ENCODE measurements around the gene CDH10. TPM values are rescaled to one million over a fixed set of nuclear protein-coding genes. Genes with fewer than 3 reads are reported as not detected.

CDH10 gene
- total and polyA plus RNA-seq, 2 donors from 2014 or later = 0.13 to 0.17 TPM

DNA sequence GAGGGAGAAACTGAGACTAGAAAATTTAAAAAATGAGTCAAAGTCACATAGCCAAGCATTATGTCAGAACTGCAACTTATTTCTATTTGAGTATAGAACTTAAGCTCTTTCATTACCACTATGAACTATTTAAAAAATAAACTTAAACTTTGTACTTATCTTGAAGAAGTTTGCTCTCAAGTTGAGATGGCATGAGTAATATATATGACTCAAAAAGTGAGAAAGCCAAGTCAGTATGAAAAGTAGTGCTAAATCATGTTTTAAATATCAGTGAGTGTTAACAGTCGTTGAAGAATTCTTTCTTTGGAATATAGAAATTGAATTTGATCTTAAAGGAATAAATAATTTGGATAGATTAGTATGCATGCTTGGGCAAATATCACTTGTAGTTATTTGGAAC, 36.3 kb upstream of the CDH10 start:
- DNase-seq (no peak), FAIRE-seq (no peak)
- no peak overlapping the region for H3K4me3 ChIP-seq (ENCODE audit: low read length in 3 of 3)
- H3K36me3 ChIP-seq (ENCODE audit: control insufficient read depth in 2 of 3, insufficient read depth in 3 of 3, low read length in 3 of 3) = no peaks in the 10 kb centered on the region
- no peak overlapping the region for H3K27ac ChIP-seq (ENCODE audit: low read depth in 2 of 2, low read length in 2 of 2)
- TF ChIP-seq, protein P1, sequence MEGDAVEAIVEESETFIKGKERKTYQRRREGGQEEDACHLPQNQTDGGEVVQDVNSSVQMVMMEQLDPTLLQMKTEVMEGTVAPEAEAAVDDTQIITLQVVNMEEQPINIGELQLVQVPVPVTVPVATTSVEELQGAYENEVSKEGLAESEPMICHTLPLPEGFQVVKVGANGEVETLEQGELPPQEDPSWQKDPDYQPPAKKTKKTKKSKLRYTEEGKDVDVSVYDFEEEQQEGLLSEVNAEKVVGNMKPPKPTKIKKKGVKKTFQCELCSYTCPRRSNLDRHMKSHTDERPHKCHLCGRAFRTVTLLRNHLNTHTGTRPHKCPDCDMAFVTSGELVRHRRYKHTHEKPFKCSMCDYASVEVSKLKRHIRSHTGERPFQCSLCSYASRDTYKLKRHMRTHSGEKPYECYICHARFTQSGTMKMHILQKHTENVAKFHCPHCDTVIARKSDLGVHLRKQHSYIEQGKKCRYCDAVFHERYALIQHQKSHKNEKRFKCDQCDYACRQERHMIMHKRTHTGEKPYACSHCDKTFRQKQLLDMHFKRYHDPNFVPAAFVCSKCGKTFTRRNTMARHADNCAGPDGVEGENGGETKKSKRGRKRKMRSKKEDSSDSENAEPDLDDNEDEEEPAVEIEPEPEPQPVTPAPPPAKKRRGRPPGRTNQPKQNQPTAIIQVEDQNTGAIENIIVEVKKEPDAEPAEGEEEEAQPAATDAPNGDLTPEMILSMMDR (IDR thresholded peaks at IDR 0.05; ENCODE audit: borderline replicate concordance, extremely low read depth, insufficient read depth) = no peak
- H3K27me3 ChIP-seq (ENCODE audit: control insufficient read depth, insufficient read depth, low read length) = no peaks in the 10 kb centered on the region
- no peaks in the 10 kb centered on the region for H3K9me3 ChIP-seq (ENCODE audit: control insufficient read depth in 2 of 3, insufficient read depth in 1 of 3, low read length in 3 of 3)
- H3K9ac ChIP-seq (ENCODE audit: low read length in 3 of 3) = no peak overlapping the region
- intact Hi-C loops (cut with DNase I) = no loop called here
- H3K4me1 ChIP-seq (ENCODE audit: control insufficient read depth in 2 of 3, insufficient read depth in 2 of 3, low read depth in 1 of 3, low read length in 3 of 3) = no peaks in the 10 kb centered on the region

DNA sequence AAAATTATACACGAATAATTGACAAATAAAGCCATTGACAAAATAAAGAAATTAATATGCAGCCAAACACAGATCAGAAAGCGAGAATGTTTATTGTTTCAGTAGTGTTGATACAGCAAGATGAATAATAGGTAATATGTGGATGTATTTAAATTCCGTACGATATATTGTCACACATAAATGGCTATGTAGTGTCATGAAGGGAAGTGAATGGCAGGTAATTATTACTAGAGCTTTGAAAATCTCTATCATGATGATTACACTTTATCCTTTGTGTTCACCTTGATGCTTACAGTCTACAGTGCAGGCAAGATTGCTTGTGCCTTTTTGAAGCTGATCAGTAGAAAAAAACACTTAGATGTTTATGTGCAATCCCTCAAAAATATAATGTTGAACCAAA, 23.3 kb upstream of the CDH10 start:
- FAIRE-seq (no peak), DNase-seq (no peak)
- Histone ChIP-seq H3K4me3 (ENCODE audit: low read length in 3 of 3) (no peak overlapping the region), H3K9me3 (ENCODE audit: control insufficient read depth in 2 of 3, insufficient read depth in 1 of 3, low read length in 3 of 3) (no peaks in the 10 kb centered on the region), H3K36me3 (ENCODE audit: control insufficient read depth in 2 of 3, insufficient read depth in 3 of 3, low read length in 3 of 3) (no peaks in the 10 kb centered on the region), H3K27ac (ENCODE audit: low read depth in 2 of 2, low read length in 2 of 2) (no peak overlapping the region), H3K4me1 (ENCODE audit: control insufficient read depth in 2 of 3, insufficient read depth in 2 of 3, low read depth in 1 of 3, low read length in 3 of 3) (no peaks in the 10 kb centered on the region), H3K9ac (ENCODE audit: low read length in 3 of 3) (no peak overlapping the region), H3K27me3 (ENCODE audit: control insufficient read depth, insufficient read depth, low read length) (no peaks in the 10 kb centered on the region)
- intact Hi-C loops (cut with DNase I) = no loop called here
- TF ChIP-seq, protein P1 (IDR thresholded peaks at IDR 0.05; ENCODE audit: borderline replicate concordance, extremely low read depth, insufficient read depth) = no peak

DNA sequence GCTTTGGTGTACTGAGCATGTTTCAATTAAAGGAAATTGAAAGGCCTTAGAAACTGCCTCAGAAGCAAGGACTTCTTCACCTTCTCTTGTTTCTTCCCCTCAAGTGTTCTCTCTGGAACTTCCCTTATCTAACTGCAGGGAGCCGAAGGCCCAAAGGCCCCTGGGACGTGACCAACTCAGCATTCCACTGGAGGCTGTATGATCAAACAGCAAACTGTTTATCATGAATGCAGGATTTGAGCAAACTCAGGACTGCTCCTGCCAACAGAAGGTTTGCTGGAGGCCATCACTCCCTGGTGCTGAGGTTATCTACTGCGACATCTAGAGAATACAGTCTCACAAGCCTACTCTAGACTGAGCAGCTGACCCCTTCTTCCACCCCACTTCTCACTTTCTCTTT, 4.8 kb upstream of the CDH10 start:
- Histone ChIP-seq H3K27ac (ENCODE audit: low read depth in 2 of 2, low read length in 2 of 2) (no peak overlapping the region), H3K36me3 (ENCODE audit: control insufficient read depth in 2 of 3, insufficient read depth in 3 of 3, low read length in 3 of 3) (no peaks in the 10 kb centered on the region), H3K4me3 (ENCODE audit: low read length in 3 of 3) (no peak overlapping the region), H3K4me1 (ENCODE audit: control insufficient read depth in 2 of 3, insufficient read depth in 2 of 3, low read depth in 1 of 3, low read length in 3 of 3) (peaks cover 0 to 5% (median 0%) of the 10 kb centered on the region in 3 donors), H3K9me3 (ENCODE audit: control insufficient read depth in 2 of 3, insufficient read depth in 1 of 3, low read length in 3 of 3) (no peaks in the 10 kb centered on the region), H3K9ac (ENCODE audit: low read length in 3 of 3) (no peak overlapping the region), H3K27me3 (ENCODE audit: control insufficient read depth, insufficient read depth, low read length) (no peaks in the 10 kb centered on the region)
- TF ChIP-seq, protein P1 (IDR thresholded peaks at IDR 0.05; ENCODE audit: borderline replicate concordance, extremely low read depth, insufficient read depth) = no peak
- intact Hi-C loops (cut with DNase I) = no loop called here
- DNase-seq = no peak
- no peak for FAIRE-seq

DNA sequence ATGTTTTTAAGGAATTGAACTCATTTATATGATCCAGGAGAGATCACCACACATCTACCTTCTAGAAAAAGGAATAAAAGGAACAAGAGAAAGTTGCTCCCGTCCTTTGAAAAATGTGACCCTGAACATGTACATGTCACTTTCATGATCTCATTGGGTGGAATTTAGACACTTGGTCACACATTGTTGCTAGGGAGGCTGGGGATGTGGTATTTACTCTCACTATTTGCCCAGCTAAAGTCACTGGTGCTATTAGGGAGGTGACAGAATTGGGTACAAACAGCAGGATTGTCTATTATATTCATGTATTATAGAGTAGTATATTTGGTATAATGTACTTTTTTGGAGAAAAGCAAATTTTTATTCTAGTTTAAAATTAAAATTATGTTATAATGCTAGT, 2.1 kb upstream of the CDH10 start:
- no peak for DNase-seq

More for the DNA sequence above, 2.1 kb upstream of the CDH10 start:
- intact Hi-C loops (cut with DNase I) = no loop called here
- H3K9ac ChIP-seq (ENCODE audit: low read length in 3 of 3) = no peak overlapping the region
- H3K36me3 ChIP-seq (ENCODE audit: control insufficient read depth in 2 of 3, insufficient read depth in 3 of 3, low read length in 3 of 3) = no peaks in the 10 kb centered on the region
- H3K4me3 ChIP-seq (ENCODE audit: low read length in 3 of 3) = no peak overlapping the region
- no peaks in the 10 kb centered on the region for H3K9me3 ChIP-seq (ENCODE audit: control insufficient read depth in 2 of 3, insufficient read depth in 1 of 3, low read length in 3 of 3)
- H3K4me1 ChIP-seq (ENCODE audit: control insufficient read depth in 2 of 3, insufficient read depth in 2 of 3, low read depth in 1 of 3, low read length in 3 of 3) = peaks cover 0 to 5% (median 0%) of the 10 kb centered on the region in 3 donors
- TF ChIP-seq, protein P1 (IDR thresholded peaks at IDR 0.05; ENCODE audit: borderline replicate concordance, extremely low read depth, insufficient read depth) = no peak
- H3K27ac ChIP-seq (ENCODE audit: low read depth in 2 of 2, low read length in 2 of 2) = no peak overlapping the region
- H3K27me3 ChIP-seq (ENCODE audit: control insufficient read depth, insufficient read depth, low read length) = no peaks in the 10 kb centered on the region
- FAIRE-seq = no peak

Measured in kidney (tissue), 14 donors.